GM18511 (cell line): ENCODE data around the gene SNPH.

Experiments used
- ATAC-seq: cut with Tn5 transposase; IDR thresholded peaks from one replicate; pipeline ENCODE4 v1.9.1; 2021; ENCODE audit warnings: mild to moderate bottlenecking, moderate library complexity; ENCODE audit not compliant: unreplicated experiment

The SNPH gene

GRCh38 chr20:1321654-1321939 lies 55.5 kb downstream of the SNPH start:
- no peak for ATAC-seq

DNA sequence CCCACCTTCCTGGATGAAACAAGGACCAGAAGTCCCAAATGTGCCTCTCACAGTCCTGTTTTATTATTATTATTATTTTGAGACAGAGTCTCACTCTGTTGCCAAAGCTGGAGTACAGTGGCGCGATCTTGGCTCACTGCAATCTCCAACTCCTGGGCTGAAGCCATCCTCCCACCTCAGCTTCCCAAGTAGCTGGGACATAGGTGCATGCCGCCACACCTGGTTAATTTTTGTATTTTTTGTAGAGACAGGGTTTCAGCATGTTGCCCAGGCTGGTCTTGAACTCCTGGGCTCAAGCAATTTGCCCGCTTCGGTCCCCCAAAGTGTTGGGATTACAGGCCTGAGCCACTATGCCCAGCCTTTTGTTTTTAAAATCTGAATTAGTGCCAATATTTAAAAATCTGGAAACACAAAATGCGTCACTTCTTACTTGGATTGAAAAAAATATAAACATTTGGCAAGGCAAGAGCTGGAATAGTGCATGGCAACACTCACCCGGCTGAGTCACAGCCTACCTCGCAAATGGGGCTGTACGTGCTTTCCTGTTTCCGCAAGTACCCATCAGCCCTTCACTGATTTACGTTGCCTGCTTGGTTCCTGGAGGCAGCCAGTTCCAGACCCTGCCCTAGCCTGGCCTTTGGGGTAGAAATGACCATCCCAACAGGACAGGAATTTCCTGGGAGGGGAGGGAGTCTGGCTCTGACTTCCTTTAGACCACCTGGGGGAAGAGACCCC lies 56.6 kb downstream of the SNPH start:
- no peak for ATAC-seq

- ATAC-seq, result no peak
These were observed 57.2 kb downstream of the SNPH start for GRCh38 chr20:1323256-1323655.

DNA sequence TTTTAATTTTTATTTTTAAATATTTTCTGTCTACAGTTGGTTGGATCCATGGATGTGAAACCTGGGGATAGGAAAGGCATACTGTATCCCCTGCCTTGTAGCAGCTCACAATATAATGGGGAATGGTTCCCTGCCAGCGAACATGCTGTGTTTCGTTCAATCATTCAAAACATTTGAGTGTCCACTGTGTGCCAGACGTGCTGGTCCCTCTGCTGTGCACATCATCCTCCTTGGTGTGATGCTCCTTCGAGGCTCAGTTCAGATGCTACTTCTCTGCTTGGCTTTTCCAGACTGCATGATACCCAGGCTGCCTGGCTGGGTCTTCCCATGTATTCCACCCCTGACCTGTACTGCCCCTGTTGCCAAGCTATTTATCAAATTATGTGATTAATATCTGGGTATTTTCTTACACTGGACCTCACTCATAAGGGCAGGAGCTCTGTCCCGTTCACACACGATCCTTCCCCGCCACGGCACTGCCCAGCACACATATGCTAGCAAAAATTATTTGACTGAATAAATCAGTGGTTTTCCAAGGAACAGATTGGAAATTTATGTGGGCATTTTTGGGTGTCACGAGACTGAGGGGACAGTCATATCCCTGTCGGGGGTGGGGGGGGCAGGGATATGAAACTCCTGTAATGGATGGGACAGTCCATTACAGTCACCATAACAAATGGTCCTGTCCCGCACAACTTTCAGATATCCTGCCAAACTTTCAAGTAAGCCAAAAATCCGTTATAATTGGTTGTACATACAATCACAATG lies 57.9 kb downstream of the SNPH start:
- no peak for ATAC-seq

DNA sequence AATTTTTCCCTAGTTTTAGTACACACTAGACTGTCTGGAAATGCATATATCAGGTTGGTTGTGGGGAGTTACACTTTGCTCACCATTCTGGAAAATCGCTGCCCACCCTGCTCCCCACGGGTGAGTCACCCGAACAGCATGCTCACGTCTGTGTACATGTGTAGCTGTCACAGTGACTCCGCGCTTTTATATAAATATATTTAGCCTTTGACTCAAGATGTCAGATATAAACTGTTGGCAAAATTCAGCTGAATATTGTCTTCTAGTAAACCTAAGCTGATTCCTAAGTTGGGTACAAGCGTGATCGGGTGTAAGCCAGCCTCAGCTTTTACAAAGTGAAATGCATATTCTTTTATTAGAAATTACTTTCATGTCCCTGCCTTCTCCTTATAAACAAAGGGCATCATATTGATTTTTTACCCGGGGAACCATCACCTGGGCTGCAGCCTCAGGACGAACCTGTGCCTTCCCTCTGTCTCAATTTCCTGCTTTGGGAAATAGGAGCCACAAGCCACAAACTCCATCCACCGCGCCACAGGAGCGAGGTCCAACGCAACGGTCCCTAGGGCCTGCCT lies 58.6 kb downstream of the SNPH start:
- ATAC-seq, result no peak

DNA sequence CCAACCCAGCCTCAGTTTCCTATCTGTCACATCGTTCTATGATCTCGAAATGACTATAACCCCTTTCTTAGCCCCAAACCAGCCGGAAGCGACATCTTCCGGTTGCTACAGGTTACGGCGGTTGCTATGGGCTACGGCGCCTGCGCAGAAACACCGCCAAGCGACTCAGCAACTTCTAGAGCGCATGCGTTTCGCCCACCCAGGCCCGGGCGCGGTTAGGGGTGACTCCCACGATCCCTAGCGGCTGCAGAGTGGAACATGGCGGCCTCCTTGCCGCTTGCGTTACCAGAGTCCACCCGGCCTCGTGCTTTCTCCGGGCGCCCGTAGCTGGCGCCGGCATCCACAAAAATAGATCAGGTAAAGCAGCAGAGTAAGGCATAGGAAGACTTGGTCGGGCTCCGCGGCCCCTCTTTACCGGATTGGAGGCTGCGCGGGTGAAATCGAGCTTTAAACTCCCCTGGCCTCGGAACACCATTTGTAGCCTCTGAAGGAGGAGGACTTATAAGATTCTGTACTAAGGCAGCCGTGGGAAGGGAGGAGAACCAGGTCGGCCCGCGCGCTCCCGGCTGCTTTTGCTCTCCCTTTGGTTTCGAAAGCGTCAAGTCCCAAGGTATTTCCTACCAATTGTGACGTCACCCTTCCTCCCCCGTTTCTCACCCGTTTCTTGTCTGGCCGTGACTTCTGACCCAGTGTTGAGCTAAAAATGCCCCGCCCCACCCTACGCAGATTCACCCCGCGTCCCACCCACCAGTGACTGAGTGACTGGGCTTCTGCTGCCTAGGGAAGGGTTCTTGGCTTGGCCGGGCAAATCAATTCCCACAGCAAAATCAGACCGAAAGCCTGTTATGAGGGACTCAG lies 59.3 kb downstream of the SNPH start:
- ATAC-seq, result peak; percentile 89

- no peak for ATAC-seq
These were observed 60.2 kb downstream of the SNPH start for GRCh38 chr20:1326031-1326930.

- no peak for ATAC-seq
These were observed 61.2 kb downstream of the SNPH start for GRCh38 chr20:1327241-1327653.

GRCh38 chr20:1327827-1328679 lies 62.0 kb downstream of the SNPH start:
- no peak for ATAC-seq

- no peak for ATAC-seq
These were observed 62.7 kb downstream of the SNPH start, which contains the start of gene SDCBP2 for GRCh38 chr20:1328680-1329330. SDCBP2 (minus strand) TSS chr20:1329139; CDS start chr20:1320416, 8,723 bp downstream.

- no peak for ATAC-seq
These were observed 64.2 kb downstream of the SNPH start for GRCh38 chr20:1330075-1330830.

DNA sequence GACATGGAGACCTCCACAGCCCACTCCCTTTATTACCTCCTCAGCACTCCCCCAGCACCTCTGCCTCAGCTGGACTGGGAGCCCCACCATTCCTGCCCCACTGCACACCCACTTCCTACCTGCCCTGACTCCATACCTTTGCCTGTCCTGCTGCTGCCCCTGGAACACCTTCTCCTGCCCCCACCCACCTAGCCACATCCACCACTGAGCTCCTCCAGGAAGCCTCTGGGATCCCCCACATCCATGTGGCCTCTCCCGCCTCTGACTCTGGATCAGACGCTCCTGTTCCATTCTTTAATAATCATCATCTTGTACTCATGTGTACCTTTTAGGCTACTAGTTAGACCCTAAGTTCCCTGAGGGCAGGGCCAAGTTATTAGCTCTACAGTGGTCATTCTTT lies 65.0 kb downstream of the SNPH start:
- ATAC-seq, result no peak

- ATAC-seq, result no peak
These were observed 65.8 kb downstream of the SNPH start for GRCh38 chr20:1331801-1332453.

DNA sequence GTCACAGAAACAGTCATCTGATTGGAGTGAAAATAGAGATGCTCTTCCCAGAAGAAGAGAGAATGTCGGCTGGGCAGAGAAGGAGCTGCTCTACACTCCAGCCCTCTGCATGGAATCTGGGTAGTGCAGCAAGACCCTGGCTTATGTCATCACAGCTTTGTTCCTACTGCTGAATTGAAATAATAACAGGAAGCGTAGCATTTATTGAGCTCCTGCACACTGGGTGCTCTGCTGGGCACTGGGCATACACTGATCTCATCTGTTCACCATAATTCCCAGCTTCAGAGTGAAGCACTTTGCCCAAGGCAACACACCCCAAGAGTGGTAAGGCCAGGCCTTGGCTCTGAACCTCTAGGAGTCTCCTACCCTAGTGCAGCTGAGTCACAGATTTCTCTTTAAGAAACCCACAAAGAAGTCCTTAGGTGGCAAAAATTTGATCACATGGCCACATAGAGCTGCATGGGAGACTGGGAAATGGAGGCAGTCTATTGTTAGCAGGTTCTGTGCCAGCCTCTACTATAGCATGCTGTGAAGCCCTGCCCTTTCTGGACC lies 66.7 kb downstream of the SNPH start:
- ATAC-seq, result no peak

DNA sequence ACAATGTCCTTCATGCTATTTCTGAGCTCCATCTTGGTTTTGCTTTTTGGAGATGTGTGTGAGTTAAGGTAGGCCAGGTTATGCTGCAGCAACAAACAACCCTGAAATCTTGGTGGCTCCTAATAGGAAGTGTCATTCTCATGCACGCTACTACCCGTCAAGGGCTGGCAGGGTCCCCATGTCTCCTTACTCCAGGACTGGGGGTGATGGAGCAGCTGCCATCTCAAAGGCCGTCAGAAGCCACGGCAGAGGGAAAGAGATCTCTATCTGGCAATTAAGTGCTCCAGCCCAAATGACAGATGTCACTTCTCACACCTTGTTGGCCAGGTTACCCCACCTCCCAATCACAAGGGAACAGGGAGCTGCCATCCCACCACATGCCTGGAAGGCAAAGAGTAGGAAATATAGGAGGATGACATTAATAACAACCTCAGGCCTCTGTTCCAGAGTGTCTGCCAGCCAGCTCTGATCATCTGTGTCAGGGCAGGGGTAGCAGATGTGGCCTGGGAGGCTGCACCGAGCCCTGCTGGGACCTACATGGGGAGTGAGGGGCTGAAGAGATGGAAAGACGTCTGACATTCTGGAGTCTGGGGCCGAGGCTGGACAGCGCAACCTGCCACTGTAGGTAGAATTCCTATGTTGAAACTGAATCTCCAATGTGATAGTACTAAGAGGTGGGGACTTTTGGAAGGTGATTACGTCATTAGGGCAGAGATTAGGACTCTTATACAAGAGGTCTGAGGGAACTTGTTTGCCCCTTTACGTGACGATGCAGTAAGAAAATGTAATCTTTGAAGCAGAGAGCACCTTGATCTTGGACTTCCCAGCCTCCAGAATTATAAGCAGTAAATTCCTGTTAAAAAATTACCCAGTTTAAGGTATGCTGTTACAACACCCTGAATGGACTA lies 67.6 kb downstream of the SNPH start:
- no peak for ATAC-seq

GRCh38 chr20:1334370-1334731 lies 68.3 kb downstream of the SNPH start:
- no peak for ATAC-seq
